ENCODE measurements around the gene PCK2. TPM values are rescaled to one million over a fixed set of nuclear protein-coding genes. Genes with fewer than 3 reads are reported as not detected.
A peak's percentile ranks its signal among the peaks of the same experiment; 100 is the strongest.

Gene PCK2
- total RNA-seq, 1 experiment from 2014 or later: 48.9 TPM

DNA sequence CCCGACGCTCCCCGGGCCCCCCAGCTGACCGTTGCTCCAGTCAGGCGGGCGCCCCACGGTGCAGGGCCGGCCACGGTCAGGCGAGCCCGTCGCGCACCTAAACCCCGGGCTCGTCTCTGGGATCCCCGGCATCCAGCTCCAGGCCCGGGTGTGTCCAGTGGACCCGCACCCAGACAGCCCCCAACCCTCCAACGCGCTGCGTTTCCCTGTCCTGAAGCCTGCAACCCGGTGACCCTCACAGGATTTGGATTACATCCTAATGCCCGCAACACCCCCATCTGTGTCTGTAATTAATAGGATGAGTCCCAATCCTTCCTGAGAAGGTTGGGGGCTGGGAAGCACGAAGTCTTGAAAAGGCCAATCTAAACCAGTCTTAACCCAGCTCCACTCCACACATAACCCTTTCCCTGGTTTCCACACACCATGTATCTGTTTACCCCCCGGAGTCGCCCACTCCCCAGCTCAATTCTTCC is 12.3 kb upstream of the PCK2 start:
- no peak for DNase-seq
- H2AK5ac ChIP-seq (ENCODE audit: insufficient read length, low read length): no peak overlapping the region
- H3K4ac ChIP-seq (ENCODE audit: low read depth, low read length): no peak overlapping the region
- H2BK5ac ChIP-seq (ENCODE audit: insufficient read length, low read length): no peak overlapping the region
- no peak overlapping the region for H2BK120ac ChIP-seq (ENCODE audit: low read depth, low read length, poor library complexity, severe bottlenecking)
- no peak overlapping the region for H4K8ac ChIP-seq (replicated peaks; ENCODE audit: insufficient read length, low read depth, low read length)
- no peak overlapping the region for H3K9ac ChIP-seq (ENCODE audit: extremely low read depth, insufficient read length, low read length)
- H3K9me3 ChIP-seq (ENCODE audit: control insufficient read depth, low read depth, low read length): no peaks in the 10 kb centered on the region
- peaks cover 4% of the 10 kb centered on the region for H3K23me2 ChIP-seq (ENCODE audit: insufficient read length, low read depth, low read length, poor library complexity, severe bottlenecking)
- H3K4me2 ChIP-seq (ENCODE audit: insufficient read depth, insufficient read length, low read length): peak overlapping the region; percentile 50
- peaks cover 5% of the 10 kb centered on the region; the same call in 1 of the 2 replicates for H3K4me1 ChIP-seq (ENCODE audit: insufficient read depth, low read length)
- no peak overlapping the region for H2BK12ac ChIP-seq (ENCODE audit: insufficient read length, low read depth, low read length)
- no peak overlapping the region for H3K56ac ChIP-seq (ENCODE audit: insufficient read length, low read depth, low read length)
- Mint-ChIP-seq H3K27me3 (ENCODE audit: low read depth) (peaks cover 32% of the 10 kb centered on the region), H3K36me3 (ENCODE audit: insufficient read depth in 1 of 3, low read depth in 3 of 3) (no peaks in the 10 kb centered on the region; a peak in 1 of 7 replicates), H3K27ac (no peak overlapping the region; a peak in 1 of 7 replicates), H3K9me3 (no peaks in the 10 kb centered on the region), H3K4me1 (peaks cover 36 to 42% of the 10 kb centered on the region in 2 experiments), H3K4me3 (peak overlapping the region; percentile 74 to 84)
- H4K20me1 ChIP-seq (ENCODE audit: control insufficient read depth, insufficient read depth, insufficient read length): no peaks in the 10 kb centered on the region
- H2BK15ac ChIP-seq (ENCODE audit: low read depth, low read length): no peak overlapping the region
- H3K27me3 ChIP-seq (ENCODE audit: insufficient read depth, low read length): no peaks in the 10 kb centered on the region; the same call in 1 of the 2 replicates
- no peak overlapping the region for H3K27ac ChIP-seq (ENCODE audit: insufficient read length, low read depth, low read length)
- H3K14ac ChIP-seq (ENCODE audit: insufficient read depth, low read length): 0 out of 2 replicates have a peak overlapping the region, but pooled peaks have one; percentile 16
- no peaks in the 10 kb centered on the region for H3K79me2 ChIP-seq (ENCODE audit: insufficient read depth, low read length)
- no peaks in the 10 kb centered on the region for H3K79me1 ChIP-seq (ENCODE audit: insufficient read depth, low read depth, low read length, poor library complexity, severe bottlenecking)
- H4K91ac ChIP-seq (ENCODE audit: insufficient read length, low read depth, low read length): no peak overlapping the region
- TF ChIP-seq, protein P1, sequence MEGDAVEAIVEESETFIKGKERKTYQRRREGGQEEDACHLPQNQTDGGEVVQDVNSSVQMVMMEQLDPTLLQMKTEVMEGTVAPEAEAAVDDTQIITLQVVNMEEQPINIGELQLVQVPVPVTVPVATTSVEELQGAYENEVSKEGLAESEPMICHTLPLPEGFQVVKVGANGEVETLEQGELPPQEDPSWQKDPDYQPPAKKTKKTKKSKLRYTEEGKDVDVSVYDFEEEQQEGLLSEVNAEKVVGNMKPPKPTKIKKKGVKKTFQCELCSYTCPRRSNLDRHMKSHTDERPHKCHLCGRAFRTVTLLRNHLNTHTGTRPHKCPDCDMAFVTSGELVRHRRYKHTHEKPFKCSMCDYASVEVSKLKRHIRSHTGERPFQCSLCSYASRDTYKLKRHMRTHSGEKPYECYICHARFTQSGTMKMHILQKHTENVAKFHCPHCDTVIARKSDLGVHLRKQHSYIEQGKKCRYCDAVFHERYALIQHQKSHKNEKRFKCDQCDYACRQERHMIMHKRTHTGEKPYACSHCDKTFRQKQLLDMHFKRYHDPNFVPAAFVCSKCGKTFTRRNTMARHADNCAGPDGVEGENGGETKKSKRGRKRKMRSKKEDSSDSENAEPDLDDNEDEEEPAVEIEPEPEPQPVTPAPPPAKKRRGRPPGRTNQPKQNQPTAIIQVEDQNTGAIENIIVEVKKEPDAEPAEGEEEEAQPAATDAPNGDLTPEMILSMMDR (conservative IDR thresholded peaks at IDR 0.05): no peak
- H2AFZ ChIP-seq (ENCODE audit: low read length): no peak overlapping the region
- no peak overlapping the region for H3K23ac ChIP-seq (ENCODE audit: insufficient read length, low read depth, low read length)
- WGBS (ENCODE audit: extremely low coverage, insufficient read length, low lambda C conversion rate): no CpG with 5 or more reads among the region's 26 CpGs
- H3T11ph ChIP-seq (ENCODE audit: low read length): no peak overlapping the region
- H4K5ac ChIP-seq (ENCODE audit: insufficient read length, low read depth, low read length): no peak overlapping the region
- H3K18ac ChIP-seq (ENCODE audit: insufficient read length, low read depth, low read length): no peak overlapping the region
- no peak overlapping the region for H2BK20ac ChIP-seq (ENCODE audit: low read depth, low read length, poor library complexity, severe bottlenecking)

All from H9 (cell line).